Measurements from ENCODE around the gene SEMA4D.

DNA sequence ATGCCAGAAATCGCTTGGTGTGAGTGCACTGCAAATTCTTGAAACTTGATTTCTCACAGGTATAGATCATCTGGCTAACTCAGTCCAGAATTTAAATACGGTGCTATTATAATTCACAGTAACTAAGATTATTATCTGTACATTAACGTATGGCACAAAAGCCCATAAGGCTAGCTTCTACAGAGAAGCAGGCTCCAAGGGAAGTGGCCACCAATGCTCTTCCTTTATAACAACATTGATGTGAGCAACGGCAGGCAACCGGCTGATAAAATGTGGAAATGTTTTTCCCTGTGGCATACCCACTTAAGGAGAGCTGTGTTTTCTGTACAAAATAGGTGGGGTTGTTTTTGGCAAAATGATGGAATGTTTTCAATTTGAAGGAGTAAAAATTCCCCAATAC lies 35.7 kb downstream of the SEMA4D start:
- TF ChIP-seq, protein P1, sequence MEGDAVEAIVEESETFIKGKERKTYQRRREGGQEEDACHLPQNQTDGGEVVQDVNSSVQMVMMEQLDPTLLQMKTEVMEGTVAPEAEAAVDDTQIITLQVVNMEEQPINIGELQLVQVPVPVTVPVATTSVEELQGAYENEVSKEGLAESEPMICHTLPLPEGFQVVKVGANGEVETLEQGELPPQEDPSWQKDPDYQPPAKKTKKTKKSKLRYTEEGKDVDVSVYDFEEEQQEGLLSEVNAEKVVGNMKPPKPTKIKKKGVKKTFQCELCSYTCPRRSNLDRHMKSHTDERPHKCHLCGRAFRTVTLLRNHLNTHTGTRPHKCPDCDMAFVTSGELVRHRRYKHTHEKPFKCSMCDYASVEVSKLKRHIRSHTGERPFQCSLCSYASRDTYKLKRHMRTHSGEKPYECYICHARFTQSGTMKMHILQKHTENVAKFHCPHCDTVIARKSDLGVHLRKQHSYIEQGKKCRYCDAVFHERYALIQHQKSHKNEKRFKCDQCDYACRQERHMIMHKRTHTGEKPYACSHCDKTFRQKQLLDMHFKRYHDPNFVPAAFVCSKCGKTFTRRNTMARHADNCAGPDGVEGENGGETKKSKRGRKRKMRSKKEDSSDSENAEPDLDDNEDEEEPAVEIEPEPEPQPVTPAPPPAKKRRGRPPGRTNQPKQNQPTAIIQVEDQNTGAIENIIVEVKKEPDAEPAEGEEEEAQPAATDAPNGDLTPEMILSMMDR (IDR thresholded peaks at IDR 0.05): no peak
- TF ChIP-seq POLR2A (IDR thresholded peaks at IDR 0.05): no peak
